Stimulated activated CD4-positive, alpha-beta T cell treated with anti-CD3 and anti-CD28 coated beads, Interleukin-2, amount 100 ng/mL, for 4 hours (primary cell): ENCODE measurements around the gene LRRC27.
A peak's percentile ranks its signal among the peaks of the same experiment; 100 is the strongest.

Experiments used
- DNase-seq: peaks from one replicate; pipeline ENCODE4 v3.0.0-alpha.2; 2020; ENCODE audit warnings: low read depth

Gene LRRC27

GRCh38 chr10:132357286-132358058 lies 25.5 kb downstream of the LRRC27 start:
- no peak for DNase-seq

- no peak for DNase-seq
These were observed 27.5 kb downstream of the LRRC27 start for GRCh38 chr10:132359305-132360040.

- no peak for DNase-seq
These were observed 28.9 kb downstream of the LRRC27 start for GRCh38 chr10:132360766-132361447.

- no peak for DNase-seq
These were observed 29.6 kb downstream of the LRRC27 start for GRCh38 chr10:132361581-132362101.

- DNase-seq: no peak
These were observed 30.2 kb downstream of the LRRC27 start for GRCh38 chr10:132362151-132362611.

GRCh38 chr10:132363376-132363775 lies 31.4 kb downstream of the LRRC27 start:
- no peak for DNase-seq

GRCh38 chr10:132363921-132364593 lies 32.1 kb downstream of the LRRC27 start:
- DNase-seq: no peak

GRCh38 chr10:132364594-132364970 lies 32.6 kb downstream of the LRRC27 start:
- DNase-seq: peak; percentile 59

- no peak for DNase-seq
These were observed 33.1 kb downstream of the LRRC27 start for GRCh38 chr10:132365102-132365501.

- no peak for DNase-seq
These were observed 34.0 kb downstream of the LRRC27 start for GRCh38 chr10:132366006-132366405.

- DNase-seq: no peak
These were observed 34.5 kb downstream of the LRRC27 start for GRCh38 chr10:132366499-132366898.

- no peak for DNase-seq
These were observed 36.4 kb downstream of the LRRC27 start for GRCh38 chr10:132368391-132368790.

GRCh38 chr10:132368881-132369635 lies 37.1 kb downstream of the LRRC27 start:
- DNase-seq: no peak

- DNase-seq: no peak
These were observed 37.7 kb downstream of the LRRC27 start for GRCh38 chr10:132369636-132370185.

GRCh38 chr10:132370426-132371340 lies 38.7 kb downstream of the LRRC27 start:
- no peak for DNase-seq

- DNase-seq: no peak
These were observed 39.7 kb downstream of the LRRC27 start for GRCh38 chr10:132371641-132372081.

- DNase-seq: no peak
These were observed 40.6 kb downstream of the LRRC27 start for GRCh38 chr10:132372516-132373095.

GRCh38 chr10:132373241-132373955 lies 41.4 kb downstream of the LRRC27 start:
- DNase-seq: no peak

- DNase-seq: no peak
These were observed 42.2 kb downstream of the LRRC27 start for GRCh38 chr10:132374176-132374575.
